Coronary artery (tissue), 2 donors: ENCODE data around the gene OR2T2.
"Not testable (repeated sequence)": the region's sequence is repeated elsewhere in the genome, so short reads cannot be mapped to it uniquely, and the experiment has no call there.

ENCODE experiments used
- DNase-seq: peaks from one replicate; pipeline ENCODE4 v3.0.0-alpha.2; 2017; ENCODE audit warnings: low spot score
- H3K27ac ChIP-seq, 2 donors: fragments of 200-600 bp; sonication (generic); one replicate each; pipeline ENCODE4 v1.5.1; 2016 to 2019
- H3K4me3 ChIP-seq: fragments of 200-600 bp; sonication (generic); 2 replicates; pipeline ENCODE4 v1.5.1; 2016; ENCODE audit warnings: mild to moderate bottlenecking, moderate library complexity
- CTCF ChIP-seq: fragments of 200-600 bp; sonication (generic); IDR thresholded peaks from one replicate; pipeline ENCODE4 v1.5.1; 2019; ENCODE audit warnings: antibody characterized with exemption

The OR2T2 gene

GRCh38 chr1:248445399-248445798 is at the start of gene OR2T2:
Gene OR2T2, plus strand, starts transcription at chr1:248445637. Its CDS starts 7,161 bp downstream, at chr1:248452798.
- not testable (repeated sequence) for H3K27ac ChIP-seq, H3K4me3 ChIP-seq, DNase-seq

- Histone ChIP-seq H3K4me3 (no peak within 1 kb of the TSS), H3K27ac (no peak within 1 kb of the TSS)
- no peak for DNase-seq
- TF ChIP-seq CTCF: no peak
Observed at GRCh38 chr1:248402748-248403147, 42.7 kb upstream of the OR2T2 start, which contains the start of gene OR2T1. Gene OR2T1, plus strand, starts transcription at chr1:248403048. Its CDS starts 3,100 bp downstream, at chr1:248406148.

GRCh38 chr1:248404024-248404423 is 41.4 kb upstream of the OR2T2 start:
- TF ChIP-seq CTCF: no peak
- no peak overlapping the region for H3K4me3 ChIP-seq
- DNase-seq: no peak
- no peak overlapping the region for H3K27ac ChIP-seq

- no peak for DNase-seq
- Histone ChIP-seq H3K4me3 (no peak overlapping the region), H3K27ac (no peak overlapping the region)
- TF ChIP-seq CTCF: no peak
Observed at GRCh38 chr1:248406721-248407692, 38.4 kb upstream of the OR2T2 start.

GRCh38 chr1:248416226-248416625 is 29.2 kb upstream of the OR2T2 start:
- Histone ChIP-seq H3K27ac (no peak overlapping the region), H3K4me3 (no peak overlapping the region)
- no peak for TF ChIP-seq CTCF
- DNase-seq: no peak

GRCh38 chr1:248417854-248418253 is 27.6 kb upstream of the OR2T2 start:
- no peak for DNase-seq
- Histone ChIP-seq H3K4me3 (no peak overlapping the region), H3K27ac (no peak overlapping the region)
- no peak for TF ChIP-seq CTCF

GRCh38 chr1:248421384-248421783 is 24.1 kb upstream of the OR2T2 start:
- TF ChIP-seq CTCF: no peak

GRCh38 chr1:248427526-248428191 is 17.8 kb upstream of the OR2T2 start:
- DNase-seq, H3K4me3 ChIP-seq, H3K27ac ChIP-seq: not testable (repeated sequence)

More at GRCh38 chr1:248421384-248421783, 24.1 kb upstream of the OR2T2 start:
- H3K4me3 ChIP-seq: no peak overlapping the region
- no peak overlapping the region for H3K27ac ChIP-seq
- DNase-seq: no peak

GRCh38 chr1:248428192-248428533 is 17.3 kb upstream of the OR2T2 start:
- not testable (repeated sequence) for H3K27ac ChIP-seq, DNase-seq, H3K4me3 ChIP-seq

- H3K4me3 ChIP-seq, DNase-seq, H3K27ac ChIP-seq: not testable (repeated sequence)
Observed at GRCh38 chr1:248431683-248432082, 13.8 kb upstream of the OR2T2 start.

GRCh38 chr1:248432201-248432600 is 13.2 kb upstream of the OR2T2 start:
- not testable (repeated sequence) for H3K4me3 ChIP-seq, DNase-seq, H3K27ac ChIP-seq
